Stimulated activated CD4-positive, alpha-beta T cell treated with anti-CD3 and anti-CD28 coated beads, Interleukin-12 subunit alpha, Interleukin-12 subunit beta, amount 100 ng/mL, for 48 hours (primary cell): ENCODE data around the gene SCARB1.
"Not testable (repeated sequence)": the region's sequence is repeated elsewhere in the genome, so short reads cannot be mapped to it uniquely, and the experiment has no call there.

ENCODE experiments used
- DNase-seq, 3 donors: peaks; one replicate each; pipeline ENCODE4 v3.0.0-alpha.2; 2020; ENCODE audit warnings: low read depth in 2 of 3, low spot score in 1 of 3

The SCARB1 gene

GRCh38 chr12:124883263-124884130 is 19.8 kb upstream of the SCARB1 start:
- no peak for DNase-seq

GRCh38 chr12:124881123-124881522 is 17.5 kb upstream of the SCARB1 start:
- DNase-seq = no peak

- not testable (repeated sequence) for DNase-seq
These were observed 16.7 kb upstream of the SCARB1 start for GRCh38 chr12:124880335-124880734.

- DNase-seq = no peak
These were observed 15.3 kb upstream of the SCARB1 start for GRCh38 chr12:124878795-124879516.

- DNase-seq = no peak
These were observed 13.8 kb upstream of the SCARB1 start for GRCh38 chr12:124877423-124877822.

- no peak for DNase-seq
These were observed 12.5 kb upstream of the SCARB1 start for GRCh38 chr12:124876171-124876570.

GRCh38 chr12:124875803-124876132 is 12.1 kb upstream of the SCARB1 start:
- DNase-seq = no peak

- no peak for DNase-seq
These were observed 11.5 kb upstream of the SCARB1 start for GRCh38 chr12:124874988-124875802.

- no peak for DNase-seq
These were observed 10.5 kb upstream of the SCARB1 start for GRCh38 chr12:124874188-124874587.

- no peak for DNase-seq
These were observed 8.5 kb upstream of the SCARB1 start for GRCh38 chr12:124872068-124872719.

- DNase-seq = no peak
These were observed 7.6 kb upstream of the SCARB1 start for GRCh38 chr12:124871297-124871696.

- DNase-seq = no peak
These were observed 6.9 kb upstream of the SCARB1 start for GRCh38 chr12:124870515-124870914.

- DNase-seq = no peak
These were observed 5.5 kb upstream of the SCARB1 start for GRCh38 chr12:124869059-124869665.

GRCh38 chr12:124868252-124869058 is 4.8 kb upstream of the SCARB1 start:
- DNase-seq = no peak

GRCh38 chr12:124867401-124867930 is 3.8 kb upstream of the SCARB1 start:
- DNase-seq = no peak

GRCh38 chr12:124866883-124867400 is 3.3 kb upstream of the SCARB1 start:
- no peak for DNase-seq

GRCh38 chr12:124866195-124866882 is 2.7 kb upstream of the SCARB1 start:
- no peak for DNase-seq

GRCh38 chr12:124865728-124866127 is 2.1 kb upstream of the SCARB1 start:
- DNase-seq = no peak

- DNase-seq = no peak
These were observed 675 bp upstream of the SCARB1 start for GRCh38 chr12:124864326-124864752.
